ENCODE results near the gene SNED1. TPM values are rescaled to one million over a fixed set of nuclear protein-coding genes. Genes with fewer than 3 reads are reported as not detected.

The SNED1 gene
- total and polyA plus RNA-seq, 2 experiments from 2014 or later, result 6.1 to 29.4 TPM

DNA sequence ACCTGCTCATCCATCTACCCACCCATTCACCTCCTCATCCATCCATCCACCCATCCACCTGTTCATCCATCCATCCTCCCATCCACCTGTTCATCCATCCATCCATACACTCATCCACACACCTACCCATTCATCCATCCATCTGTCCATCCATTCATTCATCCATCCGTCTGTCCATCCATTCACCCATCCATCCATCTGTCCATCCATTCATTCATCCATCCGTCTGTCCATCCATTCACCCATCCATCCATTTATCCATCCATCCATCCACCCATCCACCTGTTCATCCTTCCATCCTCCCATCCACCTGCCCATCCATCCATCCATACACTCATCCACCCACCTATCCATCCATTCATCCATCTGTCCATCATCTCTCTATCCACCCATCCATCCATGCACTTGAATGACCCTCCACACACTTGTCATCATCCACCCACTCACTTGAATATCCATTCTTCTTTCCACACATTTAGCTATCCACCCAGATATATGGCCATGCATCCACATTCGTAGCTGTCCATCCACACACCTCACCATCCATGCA is 47.3 kb upstream of the SNED1 start:
- in situ Hi-C loops (cut with MboI), result no loop called here
- Histone ChIP-seq H3K4me3 (no peak overlapping the region), H3K27me3 (replicated peaks; ENCODE audit: insufficient read depth) (no peaks in the 10 kb centered on the region), H3K27ac (no peak overlapping the region), H3K9me2 (ENCODE audit: insufficient read depth) (no peaks in the 10 kb centered on the region), H3K36me3 (ENCODE audit: low read depth) (no peaks in the 10 kb centered on the region), H3F3A (ENCODE audit: insufficient read depth) (no peaks in the 10 kb centered on the region), H3K4me1 (ENCODE audit: insufficient read depth) (peaks cover 7% of the 10 kb centered on the region), H2AFZ (no peak overlapping the region), H3K79me2 (ENCODE audit: insufficient read depth) (no peaks in the 10 kb centered on the region), H3K4me2 (ENCODE audit: unreplicated experiment) (no peak overlapping the region), H4K20me1 (ENCODE audit: insufficient read depth) (no peaks in the 10 kb centered on the region), H3K9ac (no peak overlapping the region), H3K9me3 (ENCODE audit: low read depth) (no peaks in the 10 kb centered on the region)
- 59 to 70% methylated on average over 3 of the region's 3 CpGs for WGBS, 2 experiments (ENCODE audit: low coverage in 1 of 2, low lambda C conversion rate in 2 of 2, missing lambda C conversion rate in 2 of 2)
- no peak for TF ChIP-seq EZH2phosphoT487 (IDR thresholded peaks at IDR 0.05; ENCODE audit: insufficient read depth, low read depth)
- TF ChIP-seq EZH2 (IDR thresholded peaks at IDR 0.05; ENCODE audit: insufficient read depth, poor library complexity, severe bottlenecking), result no peak
- no peak for DNase-seq

DNA sequence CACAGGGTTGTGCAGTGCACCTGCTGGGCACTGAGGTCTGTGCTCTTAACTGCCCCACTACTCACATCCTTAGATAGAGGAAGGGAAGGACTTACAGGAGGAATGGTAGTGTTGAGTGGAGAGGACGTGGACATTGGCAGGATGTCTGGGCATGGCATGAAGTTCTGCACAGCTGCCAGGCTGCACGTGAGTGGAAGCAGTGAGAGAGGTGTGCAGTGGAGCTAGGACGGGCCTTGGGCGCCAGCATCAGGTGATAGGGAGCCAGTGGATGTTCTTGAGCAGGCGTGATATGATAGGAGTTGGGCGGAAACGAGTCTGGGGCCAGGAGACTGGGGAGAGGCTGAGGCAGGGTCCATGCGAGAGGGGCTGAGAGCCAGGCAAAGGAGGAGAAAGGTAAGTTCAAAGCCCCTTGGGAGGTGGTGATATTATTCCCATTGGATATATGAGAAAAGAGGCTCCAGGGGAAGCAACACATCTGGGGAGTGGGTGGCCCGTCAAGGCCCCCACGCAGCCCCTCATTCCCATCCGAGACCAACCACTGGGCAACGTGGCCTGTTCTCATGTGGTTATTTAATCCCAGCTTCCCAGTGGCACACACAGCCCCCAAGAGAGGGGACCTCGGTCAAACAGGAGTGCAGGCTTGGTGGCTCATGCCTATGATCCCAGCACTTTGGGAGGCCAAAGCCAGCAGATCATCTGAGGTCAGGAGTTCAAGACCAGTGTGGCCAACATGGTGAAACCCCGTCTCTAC is 45.7 kb upstream of the SNED1 start:
- Histone ChIP-seq H3K9me3 (ENCODE audit: low read depth) (no peaks in the 10 kb centered on the region), H2AFZ (no peak overlapping the region), H3K9ac (no peak overlapping the region), H3K4me3 (no peak overlapping the region), H3K27ac (no peak overlapping the region), H3F3A (ENCODE audit: insufficient read depth) (no peaks in the 10 kb centered on the region), H3K9me2 (ENCODE audit: insufficient read depth) (no peaks in the 10 kb centered on the region), H3K27me3 (replicated peaks; ENCODE audit: insufficient read depth) (no peaks in the 10 kb centered on the region), H4K20me1 (ENCODE audit: insufficient read depth) (no peaks in the 10 kb centered on the region), H3K4me1 (ENCODE audit: insufficient read depth) (0 out of 2 replicates have a peak, but pooled peaks cover 1% of the 10 kb centered on the region), H3K79me2 (ENCODE audit: insufficient read depth) (no peaks in the 10 kb centered on the region), H3K36me3 (ENCODE audit: low read depth) (no peaks in the 10 kb centered on the region), H3K4me2 (ENCODE audit: unreplicated experiment) (no peak overlapping the region)
- in situ Hi-C loops (cut with MboI), result no loop called here
- 64 to 67% methylated on average over 14 of the region's 14 CpGs for WGBS, 2 experiments (ENCODE audit: low coverage in 1 of 2, low lambda C conversion rate in 2 of 2, missing lambda C conversion rate in 2 of 2)
- no peak for TF ChIP-seq EZH2phosphoT487 (IDR thresholded peaks at IDR 0.05; ENCODE audit: insufficient read depth, low read depth)
- no peak for TF ChIP-seq EZH2 (IDR thresholded peaks at IDR 0.05; ENCODE audit: insufficient read depth, poor library complexity, severe bottlenecking)
- no peak for DNase-seq

DNA sequence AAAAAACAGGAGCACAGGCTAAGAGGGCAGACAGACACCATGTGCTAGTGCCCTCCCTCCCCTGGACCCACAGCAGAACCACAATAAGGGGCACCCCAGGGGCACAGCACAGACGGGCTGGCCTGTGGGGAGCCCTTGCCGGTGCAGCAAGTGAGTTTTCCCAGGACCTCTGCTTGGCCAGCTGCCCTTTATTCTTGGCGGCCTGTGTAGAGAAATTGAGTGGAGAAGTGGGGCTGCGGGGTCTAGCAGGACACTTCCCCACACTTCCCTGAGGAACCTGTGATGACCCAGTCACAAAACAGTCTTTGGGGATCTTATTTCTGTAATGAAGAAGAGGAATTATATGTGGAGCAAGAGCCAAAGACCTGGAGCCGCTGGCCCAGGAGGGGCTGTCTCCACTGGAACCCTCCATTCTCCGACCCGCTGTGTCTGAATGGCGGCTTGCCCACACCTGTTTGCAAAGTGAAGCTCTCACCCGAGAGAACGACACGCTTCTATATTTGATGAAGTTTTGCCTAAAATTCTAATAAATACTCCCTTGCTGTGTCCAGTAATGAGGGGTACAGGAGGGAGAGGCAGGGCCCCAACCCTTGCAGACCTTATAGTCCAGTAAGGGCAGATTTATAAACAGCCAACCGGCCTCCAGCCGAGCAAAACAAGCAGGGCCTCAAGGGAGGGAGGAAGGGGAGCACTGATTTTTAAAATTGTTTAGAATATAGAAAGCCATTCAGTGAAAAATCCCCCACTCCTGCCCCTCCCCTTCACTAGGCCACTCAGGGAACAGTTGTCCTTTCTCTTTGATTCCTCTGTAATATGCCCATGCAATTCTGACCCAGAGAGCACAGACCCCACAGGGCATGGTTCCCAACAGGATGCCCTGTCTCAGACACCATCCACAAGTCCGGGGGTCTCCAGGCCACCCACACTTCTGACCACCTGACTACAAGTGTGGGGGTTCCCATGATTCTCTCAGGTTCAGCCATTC is 44.7 kb upstream of the SNED1 start:
- Histone ChIP-seq H3K9me2 (ENCODE audit: insufficient read depth) (no peaks in the 10 kb centered on the region), H2AFZ (no peak overlapping the region), H3K4me1 (ENCODE audit: insufficient read depth) (peaks cover 8% of the 10 kb centered on the region; the same call in 1 of the 2 replicates), H3K36me3 (ENCODE audit: low read depth) (no peaks in the 10 kb centered on the region), H3K4me3 (no peak overlapping the region), H4K20me1 (ENCODE audit: insufficient read depth) (no peaks in the 10 kb centered on the region), H3K27ac (no peak overlapping the region), H3K27me3 (replicated peaks; ENCODE audit: insufficient read depth) (no peaks in the 10 kb centered on the region), H3K9ac (no peak overlapping the region), H3F3A (ENCODE audit: insufficient read depth) (no peaks in the 10 kb centered on the region), H3K79me2 (ENCODE audit: insufficient read depth) (no peaks in the 10 kb centered on the region), H3K4me2 (ENCODE audit: unreplicated experiment) (no peak overlapping the region), H3K9me3 (ENCODE audit: low read depth) (no peaks in the 10 kb centered on the region)
- no peak for TF ChIP-seq EZH2 (IDR thresholded peaks at IDR 0.05; ENCODE audit: insufficient read depth, poor library complexity, severe bottlenecking)
- TF ChIP-seq EZH2phosphoT487 (IDR thresholded peaks at IDR 0.05; ENCODE audit: insufficient read depth, low read depth), result no peak
- DNase-seq, result no peak
- WGBS, 2 experiments (ENCODE audit: low coverage in 1 of 2, low lambda C conversion rate in 2 of 2, missing lambda C conversion rate in 2 of 2), result 78% methylated on average over 14 of the region's 14 CpGs
- in situ Hi-C loops (cut with MboI), result no loop called here

Measured in GM23248 (cell line).